ENCODE measurements around the gene CYTH3. TPM values are rescaled to one million over a fixed set of nuclear protein-coding genes. Genes with fewer than 3 reads are reported as not detected.

Gene CYTH3
- total RNA-seq = 46.7 and 53.6 TPM in 2 replicates

GRCh38 chr7:6272481-6273323 is at the start of gene CYTH3:
Gene CYTH3, minus strand, starts transcription at chr7:6272624. Its CDS starts 117 bp downstream, at chr7:6272507.

Other genes starting within 250 kb of the CYTH3 start
- gene ANKRD61, start 241.2 kb downstream of the CYTH3 start, total RNA-seq = not detected in 2 replicates
- 79.8 and 150 TPM in 2 replicates for gene EIF2AK1, start 213.4 kb downstream of the CYTH3 start, total RNA-seq
- gene USP42, start 167.7 kb downstream of the CYTH3 start, total RNA-seq = 3.6 and 3.7 TPM in 2 replicates
- 20.0 and 21.1 TPM in 2 replicates for gene FAM220A, start 76.3 kb upstream of the CYTH3 start, total RNA-seq
- gene RAC1, start 101.9 kb upstream of the CYTH3 start, total RNA-seq = 96.4 and 99.6 TPM in 2 replicates
- gene DAGLB, start 175.3 kb upstream of the CYTH3 start, total RNA-seq = 13.3 and 15.5 TPM in 2 replicates
- 267 and 294 TPM in 2 replicates for gene KDELR2, start 211.5 kb upstream of the CYTH3 start, total RNA-seq